GM23338 (cell line): ENCODE data around the gene SMPDL3A.

Experiments
- TF ChIP-seq, protein P1 (sequence below), 2 experiments: fragments of 200-600 bp in 1 of 2; sonication (generic) in 1 of 2; conservative IDR thresholded peaks; 2 replicates each; pipeline versions ENCODE4 v1.5.1 to v1.6.1; 2016 to 2017; ENCODE audit warnings: antibody characterized with exemption in 2 of 2, low read depth in 2 of 2, mild to moderate bottlenecking in 2 of 2, moderate library complexity in 1 of 2
- TF ChIP-seq, protein P2 (sequence below): IDR thresholded peaks from one replicate; pipeline ENCODE4 v1.6.1; 2018; ENCODE audit warnings: antibody characterized with exemption; ENCODE audit not compliant: unreplicated experiment

- TF ChIP-seq, protein P1, sequence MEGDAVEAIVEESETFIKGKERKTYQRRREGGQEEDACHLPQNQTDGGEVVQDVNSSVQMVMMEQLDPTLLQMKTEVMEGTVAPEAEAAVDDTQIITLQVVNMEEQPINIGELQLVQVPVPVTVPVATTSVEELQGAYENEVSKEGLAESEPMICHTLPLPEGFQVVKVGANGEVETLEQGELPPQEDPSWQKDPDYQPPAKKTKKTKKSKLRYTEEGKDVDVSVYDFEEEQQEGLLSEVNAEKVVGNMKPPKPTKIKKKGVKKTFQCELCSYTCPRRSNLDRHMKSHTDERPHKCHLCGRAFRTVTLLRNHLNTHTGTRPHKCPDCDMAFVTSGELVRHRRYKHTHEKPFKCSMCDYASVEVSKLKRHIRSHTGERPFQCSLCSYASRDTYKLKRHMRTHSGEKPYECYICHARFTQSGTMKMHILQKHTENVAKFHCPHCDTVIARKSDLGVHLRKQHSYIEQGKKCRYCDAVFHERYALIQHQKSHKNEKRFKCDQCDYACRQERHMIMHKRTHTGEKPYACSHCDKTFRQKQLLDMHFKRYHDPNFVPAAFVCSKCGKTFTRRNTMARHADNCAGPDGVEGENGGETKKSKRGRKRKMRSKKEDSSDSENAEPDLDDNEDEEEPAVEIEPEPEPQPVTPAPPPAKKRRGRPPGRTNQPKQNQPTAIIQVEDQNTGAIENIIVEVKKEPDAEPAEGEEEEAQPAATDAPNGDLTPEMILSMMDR (conservative IDR thresholded peaks at IDR 0.05; ENCODE audit: low read depth in 2 of 2) = no peak
- TF ChIP-seq, protein P2, sequence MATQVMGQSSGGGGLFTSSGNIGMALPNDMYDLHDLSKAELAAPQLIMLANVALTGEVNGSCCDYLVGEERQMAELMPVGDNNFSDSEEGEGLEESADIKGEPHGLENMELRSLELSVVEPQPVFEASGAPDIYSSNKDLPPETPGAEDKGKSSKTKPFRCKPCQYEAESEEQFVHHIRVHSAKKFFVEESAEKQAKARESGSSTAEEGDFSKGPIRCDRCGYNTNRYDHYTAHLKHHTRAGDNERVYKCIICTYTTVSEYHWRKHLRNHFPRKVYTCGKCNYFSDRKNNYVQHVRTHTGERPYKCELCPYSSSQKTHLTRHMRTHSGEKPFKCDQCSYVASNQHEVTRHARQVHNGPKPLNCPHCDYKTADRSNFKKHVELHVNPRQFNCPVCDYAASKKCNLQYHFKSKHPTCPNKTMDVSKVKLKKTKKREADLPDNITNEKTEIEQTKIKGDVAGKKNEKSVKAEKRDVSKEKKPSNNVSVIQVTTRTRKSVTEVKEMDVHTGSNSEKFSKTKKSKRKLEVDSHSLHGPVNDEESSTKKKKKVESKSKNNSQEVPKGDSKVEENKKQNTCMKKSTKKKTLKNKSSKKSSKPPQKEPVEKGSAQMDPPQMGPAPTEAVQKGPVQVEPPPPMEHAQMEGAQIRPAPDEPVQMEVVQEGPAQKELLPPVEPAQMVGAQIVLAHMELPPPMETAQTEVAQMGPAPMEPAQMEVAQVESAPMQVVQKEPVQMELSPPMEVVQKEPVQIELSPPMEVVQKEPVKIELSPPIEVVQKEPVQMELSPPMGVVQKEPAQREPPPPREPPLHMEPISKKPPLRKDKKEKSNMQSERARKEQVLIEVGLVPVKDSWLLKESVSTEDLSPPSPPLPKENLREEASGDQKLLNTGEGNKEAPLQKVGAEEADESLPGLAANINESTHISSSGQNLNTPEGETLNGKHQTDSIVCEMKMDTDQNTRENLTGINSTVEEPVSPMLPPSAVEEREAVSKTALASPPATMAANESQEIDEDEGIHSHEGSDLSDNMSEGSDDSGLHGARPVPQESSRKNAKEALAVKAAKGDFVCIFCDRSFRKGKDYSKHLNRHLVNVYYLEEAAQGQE = no peak
Measured at GRCh38 chr6:122787721-122788120, 1.3 kb upstream of the SMPDL3A start.
